ENCODE results near the gene SLC17A5.

DNA sequence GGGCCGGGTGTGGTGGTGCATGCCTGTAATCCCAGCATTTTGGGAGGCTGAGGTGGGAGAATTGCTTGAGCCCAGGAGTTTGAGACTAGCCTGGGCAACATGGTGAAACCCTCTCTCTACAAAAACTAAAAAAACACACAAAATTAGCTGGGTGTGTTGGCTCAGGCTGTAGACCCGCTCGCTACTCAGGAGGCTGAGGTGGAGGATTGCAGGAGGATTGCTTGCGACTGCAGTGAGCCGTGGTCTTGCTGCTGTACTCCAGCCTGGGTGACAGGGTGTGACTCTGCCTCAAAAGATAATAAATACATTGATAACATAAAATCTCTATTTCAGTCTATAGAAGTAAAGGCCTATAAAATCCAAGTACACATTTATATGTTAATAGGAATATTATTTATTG, 49.3 kb downstream of the SLC17A5 start:
- no peak for TF ChIP-seq POLR2A (IDR thresholded peaks at IDR 0.05; ENCODE audit: low read depth, low read length)
- TF ChIP-seq TAF1 (IDR thresholded peaks at IDR 0.05; ENCODE audit: borderline replicate concordance, low read depth, low read length), result no peak
- TF ChIP-seq POLR2AphosphoS5 (IDR thresholded peaks at IDR 0.05; ENCODE audit: low read depth, low read length), result no peak

All from GM12892 (cell line).